ENCODE measurements around the gene SEPTIN8.

The SEPTIN8 gene

GRCh38 chr5:132781029-132781428, 4.0 kb upstream of the SEPTIN8 start:
- no peak overlapping the region for H3K4me2 ChIP-seq
- H3K36me3 ChIP-seq: no peaks in the 10 kb centered on the region
- H3K9me3 ChIP-seq (replicated peaks in 1 of 11): no peaks in the 10 kb centered on the region
- H3K9ac ChIP-seq: no peak overlapping the region
- H3K27ac ChIP-seq: no peak overlapping the region
- H3K4me3 ChIP-seq: no peak overlapping the region
- no peaks in the 10 kb centered on the region for H4K20me1 ChIP-seq
- peaks cover 22 to 40% (median 35%) of the 10 kb centered on the region in 10 experiments for H3K4me1 ChIP-seq
- TF ChIP-seq Cebpa-rat (IDR thresholded peaks at IDR 0.05): no peak
- peaks cover 29 to 40% (median 33%) of the 10 kb centered on the region in 11 experiments for H3K27me3 ChIP-seq

- H3K4me3 ChIP-seq: no peak overlapping the region
- H4K20me1 ChIP-seq: 0 out of 22 replicates have a peak, but pooled peaks cover 0 to 2% (median 0%) of the 10 kb centered on the region in 11 experiments
- no peak for TF ChIP-seq Cebpa-rat (IDR thresholded peaks at IDR 0.05)
- H3K4me1 ChIP-seq: peaks cover 21 to 41% (median 34%) of the 10 kb centered on the region in 10 experiments
- H3K9me3 ChIP-seq (replicated peaks in 1 of 11): no peaks in the 10 kb centered on the region
- no peaks in the 10 kb centered on the region for H3K36me3 ChIP-seq
- H3K4me2 ChIP-seq: no peak overlapping the region
- no peak overlapping the region for H3K9ac ChIP-seq
- peaks cover 30 to 44% (median 38%) of the 10 kb centered on the region in 11 experiments for H3K27me3 ChIP-seq
- no peak overlapping the region for H3K27ac ChIP-seq
Observed at GRCh38 chr5:132780577-132780976, 3.5 kb upstream of the SEPTIN8 start.

GRCh38 chr5:132779961-132780360, 2.9 kb upstream of the SEPTIN8 start:
- no peak for TF ChIP-seq Cebpa-rat (IDR thresholded peaks at IDR 0.05)
- H3K4me2 ChIP-seq: no peak overlapping the region
- peaks cover 0 to 6% (median 0%) of the 10 kb centered on the region in 11 experiments; a peak in 2 of 22 replicates for H4K20me1 ChIP-seq
- no peak overlapping the region for H3K27ac ChIP-seq
- peaks cover 32 to 51% (median 44%) of the 10 kb centered on the region in 11 experiments for H3K27me3 ChIP-seq
- no peak overlapping the region for H3K9ac ChIP-seq
- H3K36me3 ChIP-seq: no peaks in the 10 kb centered on the region
- H3K4me3 ChIP-seq: no peak overlapping the region
- peaks cover 16 to 38% (median 28%) of the 10 kb centered on the region in 10 experiments for H3K4me1 ChIP-seq
- H3K9me3 ChIP-seq (replicated peaks in 1 of 11): no peaks in the 10 kb centered on the region

GRCh38 chr5:132778856-132779255, 1.8 kb upstream of the SEPTIN8 start:
- peaks cover 0 to 14% (median 0%) of the 10 kb centered on the region in 11 experiments; a peak in 3 of 22 replicates for H4K20me1 ChIP-seq
- no peak overlapping the region for H3K9ac ChIP-seq
- no peak for TF ChIP-seq Cebpa-rat (IDR thresholded peaks at IDR 0.05)
- no peak overlapping the region for H3K4me2 ChIP-seq
- H3K4me3 ChIP-seq: no peak overlapping the region
- H3K36me3 ChIP-seq: no peaks in the 10 kb centered on the region
- peaks cover 34 to 58% (median 47%) of the 10 kb centered on the region in 11 experiments for H3K27me3 ChIP-seq
- H3K9me3 ChIP-seq (replicated peaks in 1 of 11): no peaks in the 10 kb centered on the region
- no peak overlapping the region for H3K27ac ChIP-seq
- peaks cover 12 to 37% (median 27%) of the 10 kb centered on the region in 10 experiments; a peak in 19 of 20 replicates for H3K4me1 ChIP-seq

- peak overlapping the region in 9 of 11 experiments; percentile 92 to 100 (median 99); a peak in 11 of 22 replicates for H3K4me2 ChIP-seq
- H3K9me3 ChIP-seq (replicated peaks in 1 of 11): no peaks in the 10 kb centered on the region
- no peak for TF ChIP-seq Cebpa-rat (IDR thresholded peaks at IDR 0.05)
- no peaks in the 10 kb centered on the region for H3K36me3 ChIP-seq
- peak overlapping the region in 4 of 10 experiments; percentile 69 to 86 (median 78); a peak in 4 of 20 replicates for H3K4me3 ChIP-seq
- peaks cover 0 to 19% (median 0%) of the 10 kb centered on the region in 11 experiments; a peak in 3 of 22 replicates for H4K20me1 ChIP-seq
- H3K4me1 ChIP-seq: peaks cover 12 to 36% (median 25%) of the 10 kb centered on the region in 10 experiments; a peak in 19 of 20 replicates
- H3K9ac ChIP-seq: no peak overlapping the region
- peaks cover 34 to 58% (median 47%) of the 10 kb centered on the region in 11 experiments for H3K27me3 ChIP-seq
- H3K27ac ChIP-seq: no peak overlapping the region
Observed at GRCh38 chr5:132778129-132778528, 1.1 kb upstream of the SEPTIN8 start.

- Histone ChIP-seq H3K27me3 (peaks cover 34 to 58% (median 47%) of the 10 kb centered on the region in 11 experiments), H3K4me3 (peak overlapping the region; percentile 69 to 90 (median 80)), H3K9me3 (replicated peaks in 1 of 11) (no peaks in the 10 kb centered on the region), H3K36me3 (no peaks in the 10 kb centered on the region), H3K9ac (peak overlapping the region; percentile 71 to 92 (median 83)), H3K27ac (peak overlapping the region; percentile 58 to 83 (median 77)), H3K4me2 (peak overlapping the region; percentile 92 to 100 (median 99)), H4K20me1 (peaks cover 0 to 31% (median 0%) of the 10 kb centered on the region in 11 experiments; a peak in 3 of 22 replicates), H3K4me1 (peaks cover 12 to 25% (median 19%) of the 10 kb centered on the region in 10 experiments; a peak in 19 of 20 replicates)
- no peak for TF ChIP-seq Cebpa-rat (IDR thresholded peaks at IDR 0.05)
Observed at GRCh38 chr5:132776938-132777208, 166 bp downstream of the SEPTIN8 start.

- TF ChIP-seq Cebpa-rat (IDR thresholded peaks at IDR 0.05): no peak
- Histone ChIP-seq H3K4me1 (peaks cover 10 to 26% (median 18%) of the 10 kb centered on the region in 10 experiments; a peak in 18 of 20 replicates), H4K20me1 (peaks cover 0 to 31% (median 0%) of the 10 kb centered on the region in 11 experiments; a peak in 3 of 22 replicates), H3K27ac (peak overlapping the region; percentile 58 to 83 (median 77); a peak in 20 of 22 replicates), H3K9me3 (replicated peaks in 1 of 11) (no peaks in the 10 kb centered on the region), H3K4me2 (peak overlapping the region; percentile 92 to 100 (median 99)), H3K27me3 (peaks cover 34 to 58% (median 47%) of the 10 kb centered on the region in 11 experiments), H3K9ac (peak overlapping the region; percentile 71 to 92 (median 83)), H3K36me3 (no peaks in the 10 kb centered on the region), H3K4me3 (peak overlapping the region; percentile 69 to 90 (median 80))
Observed at GRCh38 chr5:132776131-132776937, 705 bp downstream of the SEPTIN8 start.

- no peak for TF ChIP-seq Cebpa-rat (IDR thresholded peaks at IDR 0.05)
- no peaks in the 10 kb centered on the region for H3K36me3 ChIP-seq
- H3K9me3 ChIP-seq (replicated peaks in 1 of 11): no peaks in the 10 kb centered on the region
- no peak overlapping the region for H3K27ac ChIP-seq
- H3K4me1 ChIP-seq: peaks cover 10 to 34% (median 23%) of the 10 kb centered on the region in 10 experiments; a peak in 18 of 20 replicates
- no peak overlapping the region for H3K9ac ChIP-seq
- H4K20me1 ChIP-seq: peaks cover 0 to 32% (median 0%) of the 10 kb centered on the region in 11 experiments; a peak in 3 of 22 replicates
- peaks cover 34 to 58% (median 47%) of the 10 kb centered on the region in 11 experiments for H3K27me3 ChIP-seq
- no peak overlapping the region for H3K4me3 ChIP-seq
- H3K4me2 ChIP-seq: peak overlapping the region in 10 of 11 experiments; percentile 4 to 100 (median 98); a peak in 16 of 22 replicates
Observed at GRCh38 chr5:132775476-132775961, 1.5 kb downstream of the SEPTIN8 start.

GRCh38 chr5:132774896-132775295, 2.1 kb downstream of the SEPTIN8 start:
- Histone ChIP-seq H3K36me3 (no peaks in the 10 kb centered on the region), H3K4me1 (peaks cover 10 to 35% (median 25%) of the 10 kb centered on the region in 10 experiments; a peak in 18 of 20 replicates), H3K9me3 (replicated peaks in 1 of 11) (no peaks in the 10 kb centered on the region), H3K4me2 (peak overlapping the region in 5 of 11 experiments; percentile 4 to 100 (median 94); a peak in 4 of 22 replicates), H3K27me3 (peaks cover 34 to 56% (median 47%) of the 10 kb centered on the region in 11 experiments), H3K9ac (no peak overlapping the region), H4K20me1 (peaks cover 0 to 34% (median 0%) of the 10 kb centered on the region in 11 experiments; a peak in 3 of 22 replicates), H3K27ac (no peak overlapping the region), H3K4me3 (no peak overlapping the region)
- TF ChIP-seq Cebpa-rat (IDR thresholded peaks at IDR 0.05): no peak
